ENCODE data around the gene FBXO27.
A peak's percentile ranks its signal among the peaks of the same experiment; 100 is the strongest.

FBXO27 gene

GRCh38 chr19:39032063-39032918, at the start of gene FBXO27:
FBXO27 (minus strand) TSS chr19:39032549; CDS start chr19:39032227, 322 bp downstream.
- TF ChIP-seq CTCF (IDR thresholded peaks at IDR 0.05; ENCODE audit: insufficient read depth, low read depth, low read length, missing control alignments) = no peak
- no peak for DNase-seq (ENCODE audit: low read depth)
- H3K4me3 ChIP-seq (ENCODE audit: low read depth, low read length) = peak within 1 kb of the TSS; percentile 56

- DNase-seq (ENCODE audit: low read depth) = no peak
- H3K4me3 ChIP-seq (ENCODE audit: low read depth, low read length) = no peak overlapping the region
- TF ChIP-seq CTCF (IDR thresholded peaks at IDR 0.05; ENCODE audit: insufficient read depth, low read depth, low read length, missing control alignments) = no peak
Measured at GRCh38 chr19:39080431-39080830, 48.1 kb upstream of the FBXO27 start.

- TF ChIP-seq CTCF (IDR thresholded peaks at IDR 0.05; ENCODE audit: insufficient read depth, low read depth, low read length, missing control alignments) = no peak
- no peak for DNase-seq (ENCODE audit: low read depth)
- no peak overlapping the region for H3K4me3 ChIP-seq (ENCODE audit: low read depth, low read length)
Measured at GRCh38 chr19:39078436-39079200, 46.3 kb upstream of the FBXO27 start.

- no peak for DNase-seq (ENCODE audit: low read depth)
- TF ChIP-seq CTCF (IDR thresholded peaks at IDR 0.05; ENCODE audit: insufficient read depth, low read depth, low read length, missing control alignments) = no peak
- no peak overlapping the region for H3K4me3 ChIP-seq (ENCODE audit: low read depth, low read length)
Measured at GRCh38 chr19:39077323-39077722, 45.0 kb upstream of the FBXO27 start.

- no peak for TF ChIP-seq CTCF (IDR thresholded peaks at IDR 0.05; ENCODE audit: insufficient read depth, low read depth, low read length, missing control alignments)
- H3K4me3 ChIP-seq (ENCODE audit: low read depth, low read length) = no peak overlapping the region
- DNase-seq (ENCODE audit: low read depth) = no peak
Measured at GRCh38 chr19:39074942-39075341, 42.6 kb upstream of the FBXO27 start.

GRCh38 chr19:39074205-39074692, 41.9 kb upstream of the FBXO27 start:
- DNase-seq (ENCODE audit: low read depth) = no peak
- no peak for TF ChIP-seq CTCF (IDR thresholded peaks at IDR 0.05; ENCODE audit: insufficient read depth, low read depth, low read length, missing control alignments)
- no peak overlapping the region for H3K4me3 ChIP-seq (ENCODE audit: low read depth, low read length)

Measured in GM12865 (cell line).